IPS-20b (cell line): ENCODE results near the gene SLC14A1.
"Not testable (repeated sequence)": the region's sequence is repeated elsewhere in the genome, so short reads cannot be mapped to it uniquely, and the experiment has no call there.

ENCODE experiments used
- H3K27ac ChIP-seq: one replicate; pipeline ENCODE4 v1.5.1; 2013; ENCODE audit warnings: low read length
- H3K27me3 ChIP-seq: 2 replicates; pipeline ENCODE4 v1.6.1; 2013; ENCODE audit warnings: mild to moderate bottlenecking, low read length, inconsistent platforms; ENCODE audit not compliant: insufficient read depth
- H3K36me3 ChIP-seq: 2 replicates; pipeline ENCODE4 v1.6.1; 2013; ENCODE audit warnings: low read depth, mild to moderate bottlenecking, inconsistent platforms, low read length, moderate library complexity; ENCODE audit not compliant: insufficient read depth
- H3K4me1 ChIP-seq: 2 replicates; pipeline ENCODE4 v1.6.1; 2013; ENCODE audit warnings: mild to moderate bottlenecking, control low read depth, inconsistent platforms, low read length, moderate library complexity; ENCODE audit not compliant: insufficient read depth
- H3K4me3 ChIP-seq: 2 replicates; pipeline ENCODE4 v1.5.1; 2013; ENCODE audit warnings: mild to moderate bottlenecking, low read length, inconsistent platforms
- H3K9ac ChIP-seq: 2 replicates; pipeline ENCODE4 v1.6.1; 2013; ENCODE audit warnings: low read depth, mild to moderate bottlenecking, inconsistent platforms, low read length, moderate library complexity
- H3K9me3 ChIP-seq: 2 replicates; pipeline ENCODE4 v1.6.1; 2013; ENCODE audit warnings: mild to moderate bottlenecking, low read depth, low read length, inconsistent platforms; ENCODE audit not compliant: insufficient read depth

The SLC14A1 gene

GRCh38 chr18:45745817-45746461 lies 22.0 kb downstream of the SLC14A1 start:
- H3K9me3 ChIP-seq = no peaks in the 10 kb centered on the region
- no peak overlapping the region for H3K4me3 ChIP-seq
- H3K27ac ChIP-seq = no peak overlapping the region
- no peaks in the 10 kb centered on the region for H3K27me3 ChIP-seq
- peaks cover 4% of the 10 kb centered on the region; the same call in 1 of the 2 replicates for H3K4me1 ChIP-seq
- H3K36me3 ChIP-seq = no peaks in the 10 kb centered on the region
- H3K9ac ChIP-seq = no peak overlapping the region

GRCh38 chr18:45748501-45748900 lies 24.5 kb downstream of the SLC14A1 start:
- H3K27ac ChIP-seq = no peak overlapping the region
- H3K4me1 ChIP-seq = no peaks in the 10 kb centered on the region
- no peak overlapping the region for H3K4me3 ChIP-seq
- no peaks in the 10 kb centered on the region for H3K27me3 ChIP-seq
- no peak overlapping the region for H3K9ac ChIP-seq
- no peaks in the 10 kb centered on the region for H3K9me3 ChIP-seq
- H3K36me3 ChIP-seq = no peaks in the 10 kb centered on the region

- no peaks in the 10 kb centered on the region for H3K4me1 ChIP-seq
- no peak overlapping the region for H3K9ac ChIP-seq
- H3K27ac ChIP-seq = no peak overlapping the region
- H3K27me3 ChIP-seq = no peaks in the 10 kb centered on the region
- H3K4me3 ChIP-seq = no peak overlapping the region
- H3K36me3 ChIP-seq = no peaks in the 10 kb centered on the region
- H3K9me3 ChIP-seq = no peaks in the 10 kb centered on the region
These were observed 26.1 kb downstream of the SLC14A1 start for GRCh38 chr18:45749918-45750689.

- Histone ChIP-seq H3K9ac (no peak overlapping the region), H3K9me3 (no peaks in the 10 kb centered on the region)
These were observed 27.8 kb downstream of the SLC14A1 start for GRCh38 chr18:45751766-45752165.

DNA sequence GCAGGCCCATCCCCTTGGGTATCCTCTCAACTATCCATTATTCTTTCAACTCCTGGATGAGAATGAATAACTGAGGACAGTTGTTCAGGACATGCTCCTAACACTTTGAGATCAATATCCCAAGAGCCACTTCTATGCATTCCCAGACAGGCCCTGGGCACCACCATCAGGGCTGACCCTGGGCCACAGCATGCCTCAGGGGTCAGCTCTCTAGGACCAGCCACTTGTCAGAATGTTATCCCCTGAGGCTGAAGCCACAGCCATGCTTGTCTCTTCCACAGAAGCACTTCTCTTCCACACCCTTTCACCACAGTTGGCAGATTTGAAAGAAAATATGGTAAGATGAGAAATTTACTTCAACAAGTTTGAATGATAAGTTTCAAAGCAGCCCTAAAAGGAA lies 28.7 kb downstream of the SLC14A1 start:
- no peaks in the 10 kb centered on the region for H3K36me3 ChIP-seq
- H3K27ac ChIP-seq = no peak overlapping the region
- H3K27me3 ChIP-seq = no peaks in the 10 kb centered on the region
- no peaks in the 10 kb centered on the region for H3K9me3 ChIP-seq
- no peak overlapping the region for H3K9ac ChIP-seq
- H3K4me1 ChIP-seq = peaks cover 10% of the 10 kb centered on the region; the same call in 1 of the 2 replicates
- no peak overlapping the region for H3K4me3 ChIP-seq

More at GRCh38 chr18:45751766-45752165, 27.8 kb downstream of the SLC14A1 start:
- H3K4me1 ChIP-seq = peaks cover 3% of the 10 kb centered on the region; the same call in 1 of the 2 replicates
- no peak overlapping the region for H3K4me3 ChIP-seq
- no peaks in the 10 kb centered on the region for H3K36me3 ChIP-seq
- no peaks in the 10 kb centered on the region for H3K27me3 ChIP-seq
- no peak overlapping the region for H3K27ac ChIP-seq

DNA sequence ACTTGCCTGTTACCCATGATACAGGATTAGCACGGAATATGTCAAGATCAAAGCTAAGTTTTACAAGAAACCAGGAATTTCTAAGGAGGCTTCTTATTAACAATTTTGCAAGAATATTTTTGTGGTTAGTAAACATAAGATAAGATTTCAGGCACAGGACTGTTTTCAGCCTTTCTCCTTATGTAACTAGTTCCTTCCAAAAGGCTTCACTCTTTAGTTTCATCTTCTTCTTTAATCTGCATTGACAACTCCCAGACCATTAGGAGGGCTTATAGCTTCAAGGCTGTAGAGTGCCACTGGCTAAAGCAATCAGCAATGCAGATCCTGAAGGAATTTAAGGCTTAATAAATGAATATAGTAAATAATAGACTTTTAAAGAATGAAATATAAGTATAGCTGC lies 29.3 kb downstream of the SLC14A1 start:
- Histone ChIP-seq H3K36me3 (no peaks in the 10 kb centered on the region), H3K9ac (no peak overlapping the region), H3K4me3 (no peak overlapping the region), H3K27ac (no peak overlapping the region), H3K4me1 (peaks cover 10% of the 10 kb centered on the region; the same call in 1 of the 2 replicates), H3K9me3 (no peaks in the 10 kb centered on the region), H3K27me3 (no peaks in the 10 kb centered on the region)

GRCh38 chr18:45755934-45756333 lies 32.0 kb downstream of the SLC14A1 start:
- H3K27me3 ChIP-seq = no peaks in the 10 kb centered on the region
- H3K27ac ChIP-seq = no peak overlapping the region
- H3K4me3 ChIP-seq = no peak overlapping the region
- no peak overlapping the region for H3K9ac ChIP-seq
- H3K36me3 ChIP-seq = no peaks in the 10 kb centered on the region
- no peaks in the 10 kb centered on the region for H3K9me3 ChIP-seq
- peaks cover 28% of the 10 kb centered on the region; the same call in 1 of the 2 replicates for H3K4me1 ChIP-seq

DNA sequence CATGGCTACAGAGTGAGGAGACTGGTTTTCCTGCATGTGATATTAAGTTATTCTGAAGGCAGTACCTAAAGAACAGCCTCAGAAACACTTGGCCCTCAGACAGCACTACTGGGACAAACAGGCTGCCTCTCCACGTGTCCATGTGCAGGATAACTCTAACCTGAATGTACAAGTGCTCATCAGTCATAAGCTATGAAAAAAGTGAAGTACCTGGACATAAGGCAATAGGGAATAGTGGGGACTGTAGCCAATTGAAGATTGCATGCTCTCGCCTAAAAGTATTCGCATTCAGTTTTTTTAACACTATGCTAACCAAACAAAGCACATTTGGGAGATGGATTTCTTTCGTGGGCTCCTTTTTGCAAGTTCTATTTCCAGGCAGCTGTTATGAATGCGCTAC lies 33.0 kb downstream of the SLC14A1 start:
- Histone ChIP-seq H3K27me3 (no peaks in the 10 kb centered on the region), H3K9ac (peak overlapping the region; percentile 57; the same call in 1 of the 2 replicates), H3K27ac (peak overlapping the region; percentile 45)

GRCh38 chr18:45757644-45758043 lies 33.7 kb downstream of the SLC14A1 start:
- peaks cover 29% of the 10 kb centered on the region; the same call in 1 of the 2 replicates for H3K4me1 ChIP-seq
- H3K27ac ChIP-seq = peak overlapping the region; percentile 45
- not testable (repeated sequence) for H3K9me3 ChIP-seq, H3K9ac ChIP-seq, H3K36me3 ChIP-seq, H3K27me3 ChIP-seq
- H3K4me3 ChIP-seq = peak overlapping the region; percentile 24; the same call in 1 of the 2 replicates

More for the DNA sequence above, 33.0 kb downstream of the SLC14A1 start:
- H3K4me3 ChIP-seq = peak overlapping the region; percentile 24; the same call in 1 of the 2 replicates
- H3K4me1 ChIP-seq = peaks cover 29% of the 10 kb centered on the region; the same call in 1 of the 2 replicates
- no peaks in the 10 kb centered on the region for H3K36me3 ChIP-seq
- no peaks in the 10 kb centered on the region for H3K9me3 ChIP-seq

- H3K4me1 ChIP-seq = peaks cover 29% of the 10 kb centered on the region; the same call in 1 of the 2 replicates
- H3K27ac ChIP-seq = peak overlapping the region; percentile 4
These were observed 36.6 kb downstream of the SLC14A1 start for GRCh38 chr18:45760462-45761036.

GRCh38 chr18:45761512-45762114 lies 37.6 kb downstream of the SLC14A1 start:
- Histone ChIP-seq H3K27ac (peak overlapping the region; percentile 63), H3K4me3 (no peak overlapping the region), H3K9me3 (no peaks in the 10 kb centered on the region), H3K27me3 (no peaks in the 10 kb centered on the region), H3K9ac (no peak overlapping the region), H3K4me1 (peaks cover 27% of the 10 kb centered on the region; the same call in 1 of the 2 replicates), H3K36me3 (no peaks in the 10 kb centered on the region)

More at GRCh38 chr18:45760462-45761036, 36.6 kb downstream of the SLC14A1 start:
- no peaks in the 10 kb centered on the region for H3K9me3 ChIP-seq
- H3K9ac ChIP-seq = peak overlapping the region; percentile 61; the same call in 1 of the 2 replicates
- H3K36me3 ChIP-seq = no peaks in the 10 kb centered on the region
- no peaks in the 10 kb centered on the region for H3K27me3 ChIP-seq
- peak overlapping the region; percentile 41; the same call in 1 of the 2 replicates for H3K4me3 ChIP-seq
